ENCODE measurements around the gene ANKRD9. TPM values are rescaled to one million over a fixed set of nuclear protein-coding genes. Genes with fewer than 3 reads are reported as not detected.

Gene ANKRD9
- total and polyA plus RNA-seq, 10 donors: 2.2 to 24.0 (median 11.8) TPM

DNA sequence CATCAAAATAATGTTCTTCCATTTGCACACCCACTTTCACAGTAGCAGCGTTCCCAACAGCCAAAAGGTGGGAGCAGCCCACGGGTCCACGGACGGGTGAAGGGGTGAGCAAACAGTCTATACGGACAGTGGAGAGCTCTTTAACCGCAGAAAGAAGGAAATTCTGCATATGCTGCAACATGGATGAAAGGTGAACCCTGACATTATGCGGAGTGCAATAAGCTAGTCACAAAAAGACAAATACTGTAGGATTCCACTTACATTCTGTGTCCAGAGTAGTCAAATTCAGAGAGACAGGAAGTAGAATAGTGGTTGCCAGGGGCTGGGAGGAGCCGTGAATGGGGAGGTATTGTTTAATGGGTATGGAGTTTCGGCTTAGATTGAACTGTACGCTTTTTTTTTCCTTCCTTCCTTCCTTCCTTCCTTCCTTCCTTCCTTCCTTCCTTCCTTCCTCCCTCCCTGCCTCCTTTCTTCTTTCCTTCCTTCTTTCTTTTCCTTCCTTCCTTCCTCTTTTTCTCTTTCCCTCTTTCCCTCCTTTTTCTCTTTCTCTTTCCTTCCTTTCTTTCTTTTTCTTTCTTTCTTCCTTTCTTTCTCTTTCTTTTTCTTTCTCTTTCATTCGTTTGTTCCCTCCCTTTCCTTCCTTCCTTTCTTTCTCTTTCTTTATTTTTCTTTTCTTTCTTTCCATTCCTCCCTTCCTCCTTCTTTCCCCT, 15.8 kb upstream of the ANKRD9 start:
- H3K4me3 ChIP-seq: peak overlapping the region; percentile 39 to 82 (median 57)
- 1 to 2% (median 1%) methylated on average over 11 of the region's 11 CpGs for WGBS, 5 donors
- intact Hi-C loops (cut with DNase I; ENCODE audit: low total_unique reads): no loop called here
- H3K27ac ChIP-seq: peak overlapping the region; percentile 39 to 92 (median 84)
- no peak for DNase-seq
- no peaks in the 10 kb centered on the region for H3K27me3 ChIP-seq (replicated peaks in 1 of 7)
- no peaks in the 10 kb centered on the region for H3K36me3 ChIP-seq
- peaks cover 11 to 46% (median 34%) of the 10 kb centered on the region in 6 donors for H3K4me1 ChIP-seq
- TF ChIP-seq POLR2A (IDR thresholded peaks at IDR 0.05) (no peak), POLR2AphosphoS5 (IDR thresholded peaks at IDR 0.05) (no peak), CTCF (IDR thresholded peaks at IDR 0.05 in 8 of 11, conservative IDR thresholded peaks at IDR 0.05 in 3 of 11) (no peak)
- H3K9me3 ChIP-seq: no peaks in the 10 kb centered on the region

DNA sequence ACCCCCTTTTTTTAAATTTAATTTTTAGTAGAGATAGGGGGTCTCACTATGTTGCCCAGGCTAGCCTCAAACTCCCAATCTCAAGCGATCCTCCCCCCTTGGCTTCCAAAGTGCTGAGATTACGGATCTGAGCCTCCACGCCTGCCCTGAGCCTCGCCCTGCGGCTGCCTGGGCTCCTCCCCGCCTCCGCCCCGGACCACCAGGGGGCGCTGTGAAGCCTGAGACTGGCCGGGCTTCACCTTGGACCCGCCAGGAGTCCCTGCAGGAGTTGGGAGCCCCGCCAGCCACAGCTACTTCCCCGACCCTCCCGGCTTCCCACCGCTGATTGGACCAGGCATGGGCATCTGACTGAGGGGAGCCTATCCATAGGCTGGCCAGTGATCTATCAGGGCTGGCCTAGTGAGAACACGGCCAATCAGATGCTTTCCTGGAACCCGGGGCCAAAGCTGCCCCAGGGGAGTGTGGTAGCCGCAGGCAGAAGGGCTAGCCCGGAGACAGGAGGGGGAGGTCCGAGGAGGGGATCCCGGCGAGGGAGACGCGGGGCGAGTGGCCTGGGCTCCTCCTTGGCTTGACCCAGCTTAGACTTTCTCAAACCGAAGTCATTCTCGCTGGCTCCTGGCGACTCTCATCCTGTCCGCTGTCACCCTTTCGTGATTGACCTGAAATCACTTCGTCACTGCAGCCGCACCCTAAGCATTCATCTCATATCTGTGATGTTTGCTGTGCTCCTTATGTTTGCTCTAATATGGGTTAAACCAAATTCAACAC, 15.1 kb upstream of the ANKRD9 start:
- no peaks in the 10 kb centered on the region for H3K9me3 ChIP-seq
- WGBS, 5 donors: 0% methylated on average over 13 to 32 of the region's 32 CpGs
- intact Hi-C loops (cut with DNase I; ENCODE audit: low total_unique reads): no loop called here
- peaks cover 11 to 43% (median 32%) of the 10 kb centered on the region in 6 donors for H3K4me1 ChIP-seq
- peak overlapping the region; percentile 39 to 92 (median 84) for H3K27ac ChIP-seq
- H3K4me3 ChIP-seq: peak overlapping the region; percentile 39 to 82 (median 57)
- peak; percentile 99 for DNase-seq
- H3K27me3 ChIP-seq (replicated peaks in 1 of 7): no peaks in the 10 kb centered on the region
- no peaks in the 10 kb centered on the region for H3K36me3 ChIP-seq
- peak; percentile 99 to 100 (median 99) for TF ChIP-seq CTCF (IDR thresholded peaks at IDR 0.05 in 8 of 11, conservative IDR thresholded peaks at IDR 0.05 in 3 of 11)
- TF ChIP-seq POLR2AphosphoS5 (IDR thresholded peaks at IDR 0.05): peak; percentile 82 to 91 (median 90)
- no peak for TF ChIP-seq POLR2A (IDR thresholded peaks at IDR 0.05)

DNA sequence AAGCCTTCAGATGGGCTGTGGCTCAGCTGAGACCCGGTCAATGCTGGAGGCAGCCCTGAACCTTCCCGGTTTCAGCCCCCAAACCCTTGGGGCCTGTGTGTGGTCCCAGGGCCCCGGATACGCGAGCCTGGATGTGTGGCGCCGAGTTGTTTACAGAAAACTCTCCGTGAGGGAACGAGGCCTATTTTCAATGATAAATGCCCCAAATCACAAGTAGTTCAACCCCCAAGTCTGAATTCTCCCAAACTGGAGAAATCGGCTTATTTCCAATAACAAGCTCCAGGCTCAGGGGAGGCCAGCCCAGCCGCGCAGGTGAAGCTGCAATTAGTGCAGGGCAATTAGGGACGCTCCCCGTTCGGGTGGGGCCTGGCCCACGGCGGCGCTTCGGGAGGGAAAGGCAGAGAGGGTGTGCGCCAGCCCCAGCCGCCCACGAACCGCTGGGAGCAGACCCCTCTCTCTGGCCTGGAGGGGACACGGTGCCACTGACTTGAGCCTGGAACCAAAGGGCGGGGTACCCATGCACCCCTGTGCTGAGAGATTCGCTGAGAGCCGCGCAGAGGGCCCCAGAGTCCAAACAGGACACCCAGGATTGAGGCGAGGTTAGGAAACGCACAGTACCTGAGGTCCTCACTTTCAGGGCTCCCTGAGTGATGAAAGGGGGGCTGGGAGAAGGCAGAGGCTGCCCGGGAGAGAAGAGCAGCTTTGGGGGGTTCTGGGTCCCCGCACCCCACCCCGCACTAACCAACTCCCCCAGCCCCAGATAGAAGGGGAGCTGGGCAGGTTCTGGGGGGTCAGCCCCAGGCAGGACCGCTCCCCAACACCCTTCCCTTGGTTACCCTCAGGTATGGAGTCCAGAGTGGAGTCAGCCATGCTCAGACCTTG, 14.2 kb upstream of the ANKRD9 start:
- TF ChIP-seq CTCF (IDR thresholded peaks at IDR 0.05 in 8 of 11, conservative IDR thresholded peaks at IDR 0.05 in 3 of 11) (no peak), POLR2A (IDR thresholded peaks at IDR 0.05) (no peak), POLR2AphosphoS5 (IDR thresholded peaks at IDR 0.05) (no peak)
- Histone ChIP-seq H3K27ac (peak overlapping the region in 7 of 8 donors; percentile 76 to 92 (median 86)), H3K4me3 (peak overlapping the region in 6 of 8 donors; percentile 46 to 82 (median 57)), H3K9me3 (no peaks in the 10 kb centered on the region), H3K4me1 (peaks cover 11 to 43% (median 32%) of the 10 kb centered on the region in 6 donors), H3K27me3 (replicated peaks in 1 of 7) (no peaks in the 10 kb centered on the region), H3K36me3 (no peaks in the 10 kb centered on the region)
- DNase-seq: no peak
- 53 to 77% (median 56%) methylated on average over 22 to 34 of the region's 34 CpGs for WGBS, 5 donors
- intact Hi-C loops (cut with DNase I; ENCODE audit: low total_unique reads): no loop called here

Measured in spleen (tissue), 11 donors.